ENCODE results near the gene GNA12.

DNA sequence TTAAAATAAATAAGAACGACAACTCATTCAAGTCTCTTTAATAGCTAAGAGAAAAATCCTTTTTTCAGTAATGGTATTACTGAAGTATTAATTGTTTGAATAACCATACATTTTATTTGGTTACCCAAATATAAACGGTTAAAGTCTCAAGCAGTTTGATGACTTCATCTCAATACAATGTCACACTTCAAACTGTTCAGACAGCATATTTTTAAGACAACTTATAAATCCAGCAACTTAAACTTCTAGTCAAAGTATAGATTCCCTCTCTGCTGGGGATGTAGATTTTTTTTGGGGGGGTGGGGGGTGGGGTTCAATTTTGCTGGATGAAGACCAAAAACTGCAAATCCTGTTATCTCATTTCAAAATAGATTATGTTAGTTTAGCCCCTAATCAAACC, 42.0 kb downstream of the GNA12 start:
- TF ChIP-seq EZH2 (IDR thresholded peaks at IDR 0.05; ENCODE audit: low read length) = no peak
- TF ChIP-seq, protein P1, sequence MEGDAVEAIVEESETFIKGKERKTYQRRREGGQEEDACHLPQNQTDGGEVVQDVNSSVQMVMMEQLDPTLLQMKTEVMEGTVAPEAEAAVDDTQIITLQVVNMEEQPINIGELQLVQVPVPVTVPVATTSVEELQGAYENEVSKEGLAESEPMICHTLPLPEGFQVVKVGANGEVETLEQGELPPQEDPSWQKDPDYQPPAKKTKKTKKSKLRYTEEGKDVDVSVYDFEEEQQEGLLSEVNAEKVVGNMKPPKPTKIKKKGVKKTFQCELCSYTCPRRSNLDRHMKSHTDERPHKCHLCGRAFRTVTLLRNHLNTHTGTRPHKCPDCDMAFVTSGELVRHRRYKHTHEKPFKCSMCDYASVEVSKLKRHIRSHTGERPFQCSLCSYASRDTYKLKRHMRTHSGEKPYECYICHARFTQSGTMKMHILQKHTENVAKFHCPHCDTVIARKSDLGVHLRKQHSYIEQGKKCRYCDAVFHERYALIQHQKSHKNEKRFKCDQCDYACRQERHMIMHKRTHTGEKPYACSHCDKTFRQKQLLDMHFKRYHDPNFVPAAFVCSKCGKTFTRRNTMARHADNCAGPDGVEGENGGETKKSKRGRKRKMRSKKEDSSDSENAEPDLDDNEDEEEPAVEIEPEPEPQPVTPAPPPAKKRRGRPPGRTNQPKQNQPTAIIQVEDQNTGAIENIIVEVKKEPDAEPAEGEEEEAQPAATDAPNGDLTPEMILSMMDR (optimal IDR thresholded peaks at IDR 0.05 in 1 of 3, IDR thresholded peaks at IDR 0.05 in 1 of 3, conservative IDR thresholded peaks at IDR 0.05 in 1 of 3; ENCODE audit: extremely low read depth in 1 of 3, insufficient read depth in 2 of 3, low read length in 3 of 3) = no peak

Data from keratinocyte (primary cell).